GM18498 (cell line): Measurements from ENCODE around the gene NDUFA11.
"Not testable (repeated sequence)": the region's sequence is repeated elsewhere in the genome, so short reads cannot be mapped to it uniquely, and the experiment has no call there.

Experiments
- ATAC-seq: cut with Tn5 transposase; IDR thresholded peaks from one replicate; pipeline ENCODE4 v1.9.1; 2021; ENCODE audit warnings: mild to moderate bottlenecking, moderate library complexity; ENCODE audit not compliant: unreplicated experiment

Gene NDUFA11

GRCh38 chr19:5863030-5863665 lies 40.4 kb downstream of the NDUFA11 start:
- ATAC-seq: no peak

GRCh38 chr19:5857203-5858081 lies 46.1 kb downstream of the NDUFA11 start:
- no peak for ATAC-seq

- ATAC-seq: not testable (repeated sequence)
Measured at GRCh38 chr19:5855151-5855550, 48.4 kb downstream of the NDUFA11 start.

- ATAC-seq: not testable (repeated sequence)
Measured at GRCh38 chr19:5854121-5854520, 49.5 kb downstream of the NDUFA11 start.

GRCh38 chr19:5851302-5851701 lies 52.3 kb downstream of the NDUFA11 start, which contains the start of gene FUT3:
Gene FUT3, minus strand, starts transcription at chr19:5851449.
- ATAC-seq: no peak

GRCh38 chr19:5850743-5851293 lies 52.8 kb downstream of the NDUFA11 start:
- ATAC-seq: no peak

GRCh38 chr19:5850189-5850588 lies 53.4 kb downstream of the NDUFA11 start:
- ATAC-seq: no peak

GRCh38 chr19:5848621-5849020 lies 55.0 kb downstream of the NDUFA11 start:
- not testable (repeated sequence) for ATAC-seq

- not testable (repeated sequence) for ATAC-seq
Measured at GRCh38 chr19:5847846-5848245, 55.7 kb downstream of the NDUFA11 start.
